GM12878 (cell line): ENCODE data around the gene FGD4. TPM values are rescaled to one million over a fixed set of nuclear protein-coding genes. Genes with fewer than 3 reads are reported as not detected.
A peak's percentile ranks its signal among the peaks of the same experiment; 100 is the strongest.

Experiments
- CTCF ChIP-seq, 3 experiments: IDR thresholded peaks in 2 of 3; conservative IDR thresholded peaks in 1 of 3; 2 replicates each; pipeline ENCODE4 v1.5.1; 2011; ENCODE audit warnings: low read depth in 3 of 3, low read length in 3 of 3, mild to moderate bottlenecking in 3 of 3, control low read depth in 2 of 3, moderate library complexity in 2 of 3, inconsistent platforms in 1 of 3, mixed read lengths in 1 of 3; ENCODE audit not compliant: control insufficient read depth in 2 of 3, insufficient read depth in 1 of 3; ENCODE audit errors: extremely low read depth in 1 of 3
- ELK1 ChIP-seq: IDR thresholded peaks from 2 replicates; pipeline ENCODE4 v1.6.1; 2012; ENCODE audit warnings: low read depth, low read length, improper control_type of control experiment
- ESRRA ChIP-seq: IDR thresholded peaks from 2 replicates; pipeline ENCODE4 v1.6.1; 2012; ENCODE audit warnings: mild to moderate bottlenecking, low read length, improper control_type of control experiment
- IKZF1 ChIP-seq: fragments of 450-650 bp; conservative IDR thresholded peaks from 2 replicates; pipeline ENCODE4 v1.6.1; 2017; ENCODE audit warnings: antibody characterized with exemption, mild to moderate bottlenecking
- JUNB ChIP-seq: IDR thresholded peaks from 2 replicates; pipeline ENCODE4 v1.6.1; 2016; ENCODE audit warnings: antibody characterized with exemption, mild to moderate bottlenecking
- JUND ChIP-seq: IDR thresholded peaks from 2 replicates; pipeline ENCODE4 v1.6.1; 2012; ENCODE audit warnings: low read depth, mild to moderate bottlenecking, low read length, improper control_type of control experiment, moderate library complexity
- KAT2A ChIP-seq: conservative IDR thresholded peaks from 2 replicates; pipeline ENCODE4 v1.6.1; 2011; ENCODE audit warnings: low read depth, low read length; ENCODE audit not compliant: control insufficient read depth
- NFIC ChIP-seq: IDR thresholded peaks from 2 replicates; pipeline ENCODE4 v1.6.1; 2012; ENCODE audit warnings: low read depth, mild to moderate bottlenecking, inconsistent platforms, low read length, moderate library complexity
- POLR2AphosphoS2 ChIP-seq: IDR thresholded peaks from 2 replicates; pipeline ENCODE4 v1.6.1; 2011; ENCODE audit warnings: low read depth, mild to moderate bottlenecking, low read length, improper control_type of control experiment, moderate library complexity
- RCOR1 ChIP-seq: conservative IDR thresholded peaks from 2 replicates; pipeline ENCODE4 v1.6.1; 2012; ENCODE audit warnings: low read depth, low read length, improper control_type of control experiment
- SKIL ChIP-seq: fragments of 450-650 bp; IDR thresholded peaks from 2 replicates; pipeline ENCODE4 v1.6.1; 2017; ENCODE audit warnings: mild to moderate bottlenecking, low read depth, inconsistent platforms; ENCODE audit not compliant: poor library complexity, severe bottlenecking
- SPI1 ChIP-seq: IDR thresholded peaks from 2 replicates; pipeline ENCODE4 v1.6.1; 2011; ENCODE audit warnings: low read depth, mild to moderate bottlenecking, low read length, moderate library complexity, borderline replicate concordance; ENCODE audit not compliant: insufficient read depth
- SREBF2 ChIP-seq: IDR thresholded peaks from 2 replicates; pipeline ENCODE4 v1.6.1; 2012; ENCODE audit warnings: mild to moderate bottlenecking, low read length
- ZNF217 ChIP-seq: fragments of 450-650 bp; IDR thresholded peaks from 2 replicates; pipeline ENCODE4 v1.6.1; 2017; ENCODE audit warnings: antibody characterized with exemption, mild to moderate bottlenecking
- polyA plus RNA-seq, 11 experiments: library from polyadenylated mRNA; depleted of rRNA in 4 of 11; unstranded in 6 of 11; stranded (reverse) in 5 of 11; fragments of >200 nt; fragmentation: Nextera tagmentation in 4 of 11; fragmentation: Illumina TruSeq in 1 of 11; extraction: Ambion mirVana in 4 of 11; extraction: Trizol in 1 of 11; gene quantifications; 1 replicate in 1 of 11; 2 replicates in 10 of 11; pipeline versions ENCODE4 v1.2.1 to v1.2.3, GENCODE V29; 2011 to 2016; ENCODE audit warnings: inconsistent platforms in 2 of 11, missing spikeins in 2 of 11, low read depth in 1 of 11
- total RNA-seq, 4 experiments: library from RNA; depleted of rRNA in 3 of 4; stranded (reverse); fragments of >200 nt in 3 of 4; fragmentation: Illumina TruSeq in 1 of 4; extraction: Trizol in 1 of 4; gene quantifications; 2 replicates each; pipeline versions ENCODE4 v1.2.1 to v1.2.3, GENCODE V29; 2013 to 2021
- TF ChIP-seq, protein P1 (sequence below): fragments of 450-650 bp; IDR thresholded peaks from 2 replicates; pipeline ENCODE4 v1.6.1; 2016; ENCODE audit warnings: mild to moderate bottlenecking
- TF ChIP-seq, protein P2 (sequence below): fragments of 450-650 bp; IDR thresholded peaks from 2 replicates; pipeline ENCODE4 v1.6.1; 2017; ENCODE audit warnings: low read depth, mild to moderate bottlenecking, moderate library complexity

FGD4 gene
- total and polyA plus RNA-seq, 10 of the 15 experiments (the other 5 are each of a cell fraction or from before 2014, with no cell fraction given), result 0.01 to 0.18 (median 0.08) TPM; not detected in 3

DNA sequence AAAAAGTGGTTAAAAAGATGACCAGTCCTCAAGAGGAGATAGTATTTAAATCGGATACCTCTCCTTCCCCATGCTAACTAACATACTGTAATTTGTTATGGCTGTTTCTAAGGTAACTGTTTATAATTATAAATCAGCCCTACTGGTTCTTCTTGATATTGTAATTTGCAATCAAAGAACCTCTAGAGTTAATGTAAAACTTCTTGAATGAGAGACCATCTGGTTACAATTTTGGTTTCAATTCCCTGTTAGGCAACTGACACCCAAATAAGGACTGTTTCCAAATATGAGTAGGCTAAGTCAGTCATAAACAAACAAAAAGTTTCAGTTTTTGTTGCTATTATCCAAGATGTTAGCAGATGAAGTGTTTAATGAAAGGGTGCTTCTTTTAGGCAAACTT lies 159.5 kb downstream of the FGD4 start (continued):
- TF ChIP-seq, protein P1, sequence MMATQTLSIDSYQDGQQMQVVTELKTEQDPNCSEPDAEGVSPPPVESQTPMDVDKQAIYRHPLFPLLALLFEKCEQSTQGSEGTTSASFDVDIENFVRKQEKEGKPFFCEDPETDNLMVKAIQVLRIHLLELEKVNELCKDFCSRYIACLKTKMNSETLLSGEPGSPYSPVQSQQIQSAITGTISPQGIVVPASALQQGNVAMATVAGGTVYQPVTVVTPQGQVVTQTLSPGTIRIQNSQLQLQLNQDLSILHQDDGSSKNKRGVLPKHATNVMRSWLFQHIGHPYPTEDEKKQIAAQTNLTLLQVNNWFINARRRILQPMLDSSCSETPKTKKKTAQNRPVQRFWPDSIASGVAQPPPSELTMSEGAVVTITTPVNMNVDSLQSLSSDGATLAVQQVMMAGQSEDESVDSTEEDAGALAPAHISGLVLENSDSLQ, result peak; percentile 78
- TF ChIP-seq IKZF1 (0 out of 2 replicates have a peak, but pooled peaks have one; percentile 8), POLR2AphosphoS2 (no peak), KAT2A (no peak), ELK1 (peak; percentile 65; the same call in 1 of the 2 replicates), ZNF217 (no peak), NFIC (peak; percentile 38), CTCF (IDR thresholded peaks at IDR 0.05 in 2 of 3, conservative IDR thresholded peaks at IDR 0.05 in 1 of 3; ENCODE audit: control insufficient read depth in 2 of 3, extremely low read depth in 1 of 3, insufficient read depth in 1 of 3, low read depth in 3 of 3, low read length in 3 of 3) (no peak), SKIL (peak; percentile 55), JUND (peak; percentile 73), RCOR1 (0 out of 2 replicates have a peak, but pooled peaks have one; percentile 52), JUNB (peak; percentile 84), SREBF2 (0 out of 2 replicates have a peak, but pooled peaks have one; percentile 21), ESRRA (0 out of 2 replicates have a peak, but pooled peaks have one; percentile 33), SPI1 (peak; percentile 89)
- TF ChIP-seq, protein P2, sequence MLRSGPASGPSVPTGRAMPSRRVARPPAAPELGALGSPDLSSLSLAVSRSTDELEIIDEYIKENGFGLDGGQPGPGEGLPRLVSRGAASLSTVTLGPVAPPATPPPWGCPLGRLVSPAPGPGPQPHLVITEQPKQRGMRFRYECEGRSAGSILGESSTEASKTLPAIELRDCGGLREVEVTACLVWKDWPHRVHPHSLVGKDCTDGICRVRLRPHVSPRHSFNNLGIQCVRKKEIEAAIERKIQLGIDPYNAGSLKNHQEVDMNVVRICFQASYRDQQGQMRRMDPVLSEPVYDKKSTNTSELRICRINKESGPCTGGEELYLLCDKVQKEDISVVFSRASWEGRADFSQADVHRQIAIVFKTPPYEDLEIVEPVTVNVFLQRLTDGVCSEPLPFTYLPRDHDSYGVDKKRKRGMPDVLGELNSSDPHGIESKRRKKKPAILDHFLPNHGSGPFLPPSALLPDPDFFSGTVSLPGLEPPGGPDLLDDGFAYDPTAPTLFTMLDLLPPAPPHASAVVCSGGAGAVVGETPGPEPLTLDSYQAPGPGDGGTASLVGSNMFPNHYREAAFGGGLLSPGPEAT, result peak; percentile 56; the same call in 1 of the 2 replicates
